Caki2 (cell line): ENCODE results near the gene PDE8A. TPM values are rescaled to one million over a fixed set of nuclear protein-coding genes. Genes with fewer than 3 reads are reported as not detected.

Source experiments
- DNase-seq: peaks from one replicate; pipeline ENCODE4 v3.0.0-alpha.2; 2015; ENCODE audit warnings: low read depth
- in situ Hi-C: cut with HindIII; loops from 2 replicates; pipeline ENCODE4 v1.10.0; 2016; ENCODE audit warnings: low sequenced_read_pairs, low pct_unique_long_range_greater_than_20kb, mixed read lengths
- total RNA-seq: library from RNA; depleted of rRNA; stranded (reverse); fragments of >200 nt; shearing (Covaris generic); gene quantifications from 2 replicates; pipeline ENCODE4 v1.2.3, GENCODE V29; 2014; ENCODE audit warnings: low replicate concordance

PDE8A gene
- total RNA-seq, 1 experiment from 2014 or later = 10.9 TPM

DNA sequence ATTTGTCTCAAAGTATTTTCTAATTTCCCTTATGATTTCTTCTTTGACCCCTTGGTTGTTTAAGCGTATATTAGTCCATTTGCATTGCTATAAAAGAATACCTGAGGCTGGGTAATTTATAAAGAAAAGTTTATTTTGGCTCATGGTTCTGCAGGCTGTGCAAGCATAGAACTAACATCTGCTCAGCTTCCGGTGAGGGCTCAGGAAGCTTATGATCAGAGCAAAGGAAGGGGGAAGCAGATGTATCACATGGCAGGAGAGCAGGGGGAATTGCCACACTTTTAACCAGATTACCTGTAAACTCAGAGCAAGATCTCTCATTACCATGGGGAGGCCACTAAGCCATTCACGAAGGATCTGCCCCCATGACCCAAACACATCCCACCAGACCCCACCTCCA, 148.2 kb downstream of the PDE8A start:
- in situ Hi-C loops = no loop called here
- no peak for DNase-seq

DNA sequence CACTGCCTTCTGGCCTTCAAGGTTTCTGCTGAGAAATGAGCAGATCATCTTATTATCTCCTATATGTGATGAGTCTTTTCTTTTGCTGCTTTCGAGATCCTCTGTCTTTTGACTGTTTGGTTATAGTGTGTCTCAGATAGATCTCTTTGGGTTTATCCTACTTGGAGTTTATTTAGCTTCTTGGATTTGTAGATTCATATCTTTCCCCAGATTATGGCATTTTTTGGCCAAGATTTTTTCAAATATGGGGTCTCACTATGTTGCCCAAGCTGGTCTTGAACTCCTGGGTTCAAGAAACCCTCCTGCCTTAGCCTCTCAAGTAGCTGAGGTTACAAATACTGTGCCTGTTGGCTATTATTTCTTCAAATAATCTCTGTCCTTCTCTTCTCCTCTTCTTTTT, 150.3 kb downstream of the PDE8A start:
- no peak for DNase-seq
- in situ Hi-C loops = no loop called here

DNA sequence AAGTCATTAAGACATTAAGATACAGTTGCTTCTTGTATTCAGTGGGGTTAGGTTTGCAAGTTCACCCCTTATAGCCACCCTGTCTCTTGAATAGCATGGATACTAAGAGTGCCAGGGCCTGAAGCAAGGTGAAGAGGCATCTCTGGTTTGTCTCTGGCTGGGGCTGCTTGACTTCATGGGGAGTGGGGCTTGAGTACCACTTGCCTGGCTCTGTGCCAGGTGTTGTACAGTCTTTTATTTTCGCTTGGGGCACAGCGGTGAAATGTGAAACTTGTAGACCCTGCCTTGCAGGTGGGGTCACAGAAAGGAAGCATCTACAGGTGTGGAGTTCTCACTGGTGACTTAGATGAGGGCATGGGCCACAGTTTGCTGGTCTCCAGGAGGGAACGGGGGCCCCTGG, 152.1 kb downstream of the PDE8A start:
- in situ Hi-C loops = no loop called here
- DNase-seq = no peak

- DNase-seq = no peak
- in situ Hi-C loops = no loop called here
Observed at GRCh38 chr15:85137489-85138168, 156.0 kb downstream of the PDE8A start.

GRCh38 chr15:85139391-85139790, 157.7 kb downstream of the PDE8A start:
- DNase-seq = no peak
- in situ Hi-C loops = no loop called here

GRCh38 chr15:85141726-85142125, 160.1 kb downstream of the PDE8A start:
- in situ Hi-C loops = no loop called here
- no peak for DNase-seq

DNA sequence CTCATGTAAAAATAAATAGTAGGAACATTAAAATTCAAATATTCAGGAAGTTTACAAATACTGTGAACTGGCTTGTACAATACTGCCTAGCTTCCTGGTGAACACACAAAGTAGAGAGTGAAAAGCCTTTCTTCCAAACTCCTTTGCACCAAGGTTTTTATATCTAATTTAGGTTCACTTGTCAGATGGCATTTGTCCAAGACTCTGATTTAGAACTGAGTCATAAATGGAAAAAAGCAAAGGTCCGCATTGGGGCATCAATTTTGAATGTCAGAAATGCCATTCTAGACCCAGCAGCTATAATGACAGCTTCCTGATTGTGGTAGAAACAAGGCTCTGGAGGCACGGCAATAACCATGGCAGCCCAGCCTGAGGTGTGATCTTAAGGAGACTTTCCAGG, 160.7 kb downstream of the PDE8A start:
- peak; percentile 33 for DNase-seq
- in situ Hi-C loops = no loop called here

- no peak for DNase-seq
- in situ Hi-C loops = no loop called here
Observed at GRCh38 chr15:85149465-85150129, 167.9 kb downstream of the PDE8A start.

DNA sequence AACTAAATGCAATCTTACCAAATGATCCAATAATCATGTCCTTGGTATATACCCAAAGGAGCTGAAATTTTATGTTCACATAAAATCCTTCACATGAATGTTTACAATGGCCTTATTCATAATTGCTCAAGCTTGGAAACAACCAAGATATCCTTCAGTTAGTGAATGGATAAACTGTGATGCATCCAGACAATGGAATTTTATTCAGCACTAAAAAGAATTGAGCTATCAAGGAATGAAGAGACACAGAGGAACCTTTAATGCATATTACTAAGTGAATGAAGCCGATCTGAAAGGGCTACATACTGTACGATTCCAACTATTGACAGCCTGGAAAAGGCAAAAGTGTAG, 168.4 kb downstream of the PDE8A start:
- in situ Hi-C loops = no loop called here
- DNase-seq = no peak

DNA sequence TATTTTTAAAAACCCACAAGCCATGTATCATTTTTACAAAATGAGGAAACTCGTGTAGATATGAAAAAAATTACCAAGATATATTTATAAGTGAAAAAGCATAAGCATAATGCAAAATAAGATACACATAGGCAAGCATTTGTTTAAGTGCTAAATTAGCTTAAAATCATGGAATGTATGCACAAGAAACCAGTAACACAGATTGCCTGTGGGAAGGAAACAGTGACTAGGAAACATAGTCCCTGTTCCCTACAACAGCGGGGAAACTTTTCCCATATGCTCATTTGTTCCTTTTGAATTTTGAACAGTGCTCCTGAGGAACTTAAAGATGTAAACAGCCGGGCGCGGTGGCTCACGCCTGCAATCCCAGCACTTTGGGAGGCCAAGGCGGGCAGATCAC, 169.5 kb downstream of the PDE8A start:
- no peak for DNase-seq
- in situ Hi-C loops = no loop called here

DNA sequence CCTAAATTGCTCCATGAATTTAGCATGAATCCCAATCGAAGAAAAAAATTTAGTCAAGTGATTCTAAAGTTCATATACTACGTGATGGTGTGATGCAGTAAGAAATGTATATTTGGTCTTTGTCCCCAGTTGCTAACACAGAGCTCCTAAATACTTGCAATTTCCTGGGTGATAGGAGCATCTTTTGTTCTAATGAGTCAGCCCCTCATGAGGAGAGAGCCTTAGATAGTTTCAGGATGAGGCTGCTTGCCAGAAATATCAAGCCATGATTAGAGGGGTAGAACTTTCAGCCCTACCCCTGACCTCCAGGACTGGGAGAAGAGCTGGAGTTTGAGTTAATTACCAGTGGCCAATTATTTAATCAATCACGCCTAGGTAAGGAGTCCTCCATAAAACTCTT, 170.2 kb downstream of the PDE8A start:
- in situ Hi-C loops = no loop called here
- no peak for DNase-seq

GRCh38 chr15:85154061-85154460, 172.4 kb downstream of the PDE8A start:
- DNase-seq = no peak
- in situ Hi-C loops = no loop called here

DNA sequence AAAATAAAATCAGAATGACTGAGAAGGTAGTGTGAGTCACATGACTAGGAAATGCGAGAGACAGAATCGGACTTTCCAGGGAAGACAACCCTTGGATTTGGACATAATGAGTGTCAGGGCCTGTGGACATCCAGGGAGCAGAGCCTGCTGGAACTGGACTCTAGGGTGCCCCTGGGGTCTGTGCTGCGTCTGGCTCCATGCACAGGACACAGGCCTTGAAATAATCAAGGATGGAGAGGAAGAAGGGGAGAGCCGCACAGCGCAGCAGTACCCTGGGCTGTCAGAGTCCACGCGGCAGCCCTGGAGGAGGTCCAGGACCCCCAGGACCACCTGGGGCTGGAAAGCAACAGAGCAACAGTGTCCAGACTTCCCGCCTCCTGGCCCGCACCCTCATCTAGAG, 173.7 kb downstream of the PDE8A start:
- in situ Hi-C loops = no loop called here
- DNase-seq = no peak

GRCh38 chr15:85155857-85156256, 174.2 kb downstream of the PDE8A start:
- DNase-seq = no peak
- in situ Hi-C loops = no loop called here

DNA sequence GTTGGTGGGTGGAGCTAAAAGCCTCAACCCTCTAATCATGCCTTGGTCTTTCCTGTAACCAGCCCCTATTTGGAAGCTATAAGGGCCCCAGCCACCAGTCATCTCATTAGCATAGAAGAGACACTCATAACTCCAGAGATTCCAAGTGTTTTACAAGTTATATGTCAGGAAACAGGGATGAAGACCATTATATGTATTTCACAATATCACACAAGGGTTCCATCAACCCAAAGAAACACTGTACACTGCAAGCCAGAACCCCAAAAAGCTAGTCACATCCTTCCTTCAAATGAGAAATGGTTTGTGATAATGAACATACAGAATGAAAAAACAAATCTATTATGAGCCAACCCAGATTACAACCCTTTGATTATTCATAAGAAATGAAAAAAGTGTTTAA, 175.7 kb downstream of the PDE8A start:
- DNase-seq = no peak
- in situ Hi-C loops = no loop called here

DNA sequence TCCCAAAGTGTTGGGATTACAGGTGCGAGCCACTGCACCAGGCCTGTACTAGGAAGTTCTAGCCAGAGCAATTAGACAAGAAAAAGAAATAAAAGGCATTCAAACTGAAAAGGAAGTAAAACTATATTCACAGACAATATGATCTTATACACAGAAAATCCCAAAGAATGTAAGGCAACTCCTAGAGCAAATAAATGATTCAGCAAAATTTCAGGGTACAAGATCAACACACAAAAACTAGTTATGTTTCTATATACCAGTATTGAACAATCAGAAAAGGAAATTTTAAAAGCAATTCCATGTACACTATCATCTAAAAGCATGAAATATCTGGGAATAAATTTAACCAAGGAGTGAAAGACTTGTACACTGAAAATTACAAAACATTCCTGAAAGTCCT, 180.6 kb downstream of the PDE8A start:
- in situ Hi-C loops = no loop called here
- DNase-seq = no peak

GRCh38 chr15:85164841-85165466, 183.3 kb downstream of the PDE8A start:
- in situ Hi-C loops = no loop called here

DNA sequence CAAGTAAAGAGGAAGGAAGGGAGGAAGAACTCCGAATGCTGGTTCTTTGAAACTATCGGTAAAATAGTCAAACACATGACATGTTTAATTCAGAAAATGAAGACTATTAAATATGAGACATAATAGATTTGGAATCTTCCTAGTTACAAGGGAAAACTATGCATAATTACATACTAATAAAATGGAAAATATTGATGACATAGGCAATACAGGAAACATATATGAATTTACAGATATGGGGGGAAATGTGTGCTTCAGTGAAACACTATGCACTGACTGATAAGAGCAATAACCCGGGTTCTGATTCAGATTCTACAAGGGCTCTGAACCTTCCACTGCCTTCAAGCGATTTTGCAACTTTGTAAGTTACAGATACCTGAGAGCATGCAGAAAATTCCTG, 185.9 kb downstream of the PDE8A start:
- in situ Hi-C loops = no loop called here
- DNase-seq = no peak

More at GRCh38 chr15:85164841-85165466, 183.3 kb downstream of the PDE8A start:
- DNase-seq = no peak

- no peak for DNase-seq
- in situ Hi-C loops = no loop called here
Observed at GRCh38 chr15:85168642-85169173, 187.1 kb downstream of the PDE8A start.

GRCh38 chr15:85171736-85172135, 190.1 kb downstream of the PDE8A start:
- in situ Hi-C loops = no loop called here
- DNase-seq = no peak
